DMS153 (cell line): ENCODE measurements around the gene SAGE1.
"Not testable (repeated sequence)": the region's sequence is repeated elsewhere in the genome, so short reads cannot be mapped to it uniquely, and the experiment has no call there.

Source experiments
- DNase-seq: peaks from one replicate; lab custom pipeline; 2025; lab: John Stamatoyannopoulos, UW

SAGE1 gene

GRCh38 chrX:135893294-135893817 is at the start of gene SAGE1, which contains the start of gene CT45A10:
TSS of gene SAGE1 (plus strand) at chrX:135893716. CDS start at chrX:135896243, 2,527 bp downstream.
TSS of gene CT45A10 (minus strand) at chrX:135893444. CDS start at chrX:135885344, 8,100 bp downstream.
- DNase-seq, result no peak

GRCh38 chrX:135854438-135854837 is 39.1 kb upstream of the SAGE1 start, which contains the start of gene CT45A8:
TSS of gene CT45A8 (minus strand) at chrX:135854538. CDS start at chrX:135850783, 3,755 bp downstream.
- DNase-seq, result not testable (repeated sequence)

GRCh38 chrX:135871712-135872111 is 21.8 kb upstream of the SAGE1 start, which contains the start of gene CT45A9:
TSS of gene CT45A9 (minus strand) at chrX:135871812. CDS start at chrX:135868061, 3,751 bp downstream.
- not testable (repeated sequence) for DNase-seq

GRCh38 chrX:135882741-135883140 is 10.8 kb upstream of the SAGE1 start:
- not testable (repeated sequence) for DNase-seq

- DNase-seq, result not testable (repeated sequence)
Measured at GRCh38 chrX:135888230-135888629, 5.3 kb upstream of the SAGE1 start.

- DNase-seq, result not testable (repeated sequence)
Measured at GRCh38 chrX:135888976-135889375, 4.5 kb upstream of the SAGE1 start.

- no peak for DNase-seq
Measured at GRCh38 chrX:135890087-135890585, 3.4 kb upstream of the SAGE1 start.

GRCh38 chrX:135892781-135893180 is 735 bp upstream of the SAGE1 start:
- DNase-seq, result no peak

GRCh38 chrX:135910251-135910650 is 16.7 kb downstream of the SAGE1 start:
- no peak for DNase-seq

- no peak for DNase-seq
Measured at GRCh38 chrX:135914404-135914803, 20.9 kb downstream of the SAGE1 start.

GRCh38 chrX:135920516-135920915 is 27.0 kb downstream of the SAGE1 start:
- DNase-seq, result not testable (repeated sequence)

GRCh38 chrX:135923353-135923752 is 29.8 kb downstream of the SAGE1 start:
- no peak for DNase-seq

- no peak for DNase-seq
Measured at GRCh38 chrX:135927897-135928296, 34.4 kb downstream of the SAGE1 start.

GRCh38 chrX:135931644-135932487 is 38.4 kb downstream of the SAGE1 start:
- no peak for DNase-seq

GRCh38 chrX:135944486-135944885 is 51.0 kb downstream of the SAGE1 start:
- no peak for DNase-seq

- no peak for DNase-seq
Measured at GRCh38 chrX:135951291-135951690, 57.8 kb downstream of the SAGE1 start.
